KMS-11 (cell line): ENCODE data around the gene SCN1A.

Source experiments
- H2AFZ ChIP-seq: fragments of 200-600 bp; sonication (generic); 2 replicates; pipeline ENCODE4 v1.6.1; 2016; ENCODE audit warnings: antibody characterized with exemption, mixed run types, low read depth
- H3K27ac ChIP-seq: fragments of 200-600 bp; sonication (generic); 2 replicates; pipeline ENCODE4 v1.6.1; 2016; ENCODE audit warnings: mild to moderate bottlenecking, mixed run types
- H3K27me3 ChIP-seq: fragments of 200-600 bp; sonication (generic); 2 replicates; pipeline ENCODE4 v1.6.1; 2017; ENCODE audit warnings: mild to moderate bottlenecking, low read depth, mixed run types, moderate library complexity; ENCODE audit not compliant: insufficient read depth
- H3K36me3 ChIP-seq: fragments of 200-600 bp; sonication (generic); 2 replicates; pipeline ENCODE4 v1.6.1; 2017; ENCODE audit warnings: mild to moderate bottlenecking, mixed run types; ENCODE audit not compliant: insufficient read depth
- H3K4me1 ChIP-seq: fragments of 200-600 bp; sonication (generic); 2 replicates; pipeline ENCODE4 v1.6.1; 2016; ENCODE audit warnings: mild to moderate bottlenecking, low read depth, mixed run types; ENCODE audit not compliant: poor library complexity, severe bottlenecking
- H3K4me2 ChIP-seq: fragments of 200-600 bp; sonication (generic); 2 replicates; pipeline ENCODE4 v1.7.0; 2016; ENCODE audit warnings: mild to moderate bottlenecking, mixed run types
- H3K4me3 ChIP-seq: fragments of 200-600 bp; sonication (generic); IDR thresholded peaks from 2 replicates; pipeline ENCODE4 v1.6.1; 2017; ENCODE audit warnings: low read depth, low read length, mixed read lengths; ENCODE audit not compliant: insufficient read depth
- H3K79me2 ChIP-seq: fragments of 200-600 bp; sonication (generic); 2 replicates; pipeline ENCODE4 v1.6.1; 2016; ENCODE audit warnings: low read depth, mixed run types; ENCODE audit not compliant: insufficient read depth
- H3K9ac ChIP-seq: fragments of 200-600 bp; sonication (generic); 2 replicates; pipeline ENCODE4 v1.6.1; 2016; ENCODE audit warnings: mild to moderate bottlenecking, mixed run types
- H4K20me1 ChIP-seq: fragments of 200-600 bp; sonication (generic); 2 replicates; pipeline ENCODE4 v1.6.1; 2016; ENCODE audit warnings: mild to moderate bottlenecking, mixed run types; ENCODE audit not compliant: insufficient read depth
- TF ChIP-seq, protein P1 (sequence below): fragments of 200-600 bp; sonication (generic); conservative IDR thresholded peaks from 2 replicates; pipeline ENCODE4 v1.6.1; 2017; ENCODE audit warnings: low read depth, mild to moderate bottlenecking, antibody characterized with exemption, low read length, moderate library complexity, mixed read lengths

SCN1A gene

DNA sequence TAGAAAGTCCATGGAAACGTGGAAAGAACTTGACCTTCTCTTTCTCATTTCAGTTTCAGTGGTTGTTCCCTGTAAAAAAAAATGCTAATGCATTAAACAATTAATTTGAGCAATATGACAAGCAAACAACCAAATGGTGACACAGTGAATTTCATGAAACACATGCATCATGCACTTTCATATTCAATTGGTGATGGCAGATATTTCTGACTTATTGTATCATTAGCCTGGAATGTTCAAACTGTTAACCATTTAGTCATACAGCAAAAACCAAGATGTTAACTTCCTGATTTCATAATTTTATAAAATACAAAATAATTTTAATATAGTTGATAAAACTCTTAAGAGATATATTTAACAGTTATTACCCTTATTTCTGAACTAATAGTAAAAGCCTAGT is 85.5 kb downstream of the SCN1A start:
- no peaks in the 10 kb centered on the region for H3K79me2 ChIP-seq
- H3K4me1 ChIP-seq: no peaks in the 10 kb centered on the region
- H4K20me1 ChIP-seq: no peaks in the 10 kb centered on the region
- no peak overlapping the region for H3K27ac ChIP-seq
- no peak overlapping the region for H2AFZ ChIP-seq
- no peaks in the 10 kb centered on the region for H3K27me3 ChIP-seq
- TF ChIP-seq, protein P1, sequence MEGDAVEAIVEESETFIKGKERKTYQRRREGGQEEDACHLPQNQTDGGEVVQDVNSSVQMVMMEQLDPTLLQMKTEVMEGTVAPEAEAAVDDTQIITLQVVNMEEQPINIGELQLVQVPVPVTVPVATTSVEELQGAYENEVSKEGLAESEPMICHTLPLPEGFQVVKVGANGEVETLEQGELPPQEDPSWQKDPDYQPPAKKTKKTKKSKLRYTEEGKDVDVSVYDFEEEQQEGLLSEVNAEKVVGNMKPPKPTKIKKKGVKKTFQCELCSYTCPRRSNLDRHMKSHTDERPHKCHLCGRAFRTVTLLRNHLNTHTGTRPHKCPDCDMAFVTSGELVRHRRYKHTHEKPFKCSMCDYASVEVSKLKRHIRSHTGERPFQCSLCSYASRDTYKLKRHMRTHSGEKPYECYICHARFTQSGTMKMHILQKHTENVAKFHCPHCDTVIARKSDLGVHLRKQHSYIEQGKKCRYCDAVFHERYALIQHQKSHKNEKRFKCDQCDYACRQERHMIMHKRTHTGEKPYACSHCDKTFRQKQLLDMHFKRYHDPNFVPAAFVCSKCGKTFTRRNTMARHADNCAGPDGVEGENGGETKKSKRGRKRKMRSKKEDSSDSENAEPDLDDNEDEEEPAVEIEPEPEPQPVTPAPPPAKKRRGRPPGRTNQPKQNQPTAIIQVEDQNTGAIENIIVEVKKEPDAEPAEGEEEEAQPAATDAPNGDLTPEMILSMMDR: no peak
- no peak overlapping the region for H3K4me2 ChIP-seq
- H3K4me3 ChIP-seq: no peak overlapping the region
- H3K36me3 ChIP-seq: no peaks in the 10 kb centered on the region
- no peak overlapping the region for H3K9ac ChIP-seq

DNA sequence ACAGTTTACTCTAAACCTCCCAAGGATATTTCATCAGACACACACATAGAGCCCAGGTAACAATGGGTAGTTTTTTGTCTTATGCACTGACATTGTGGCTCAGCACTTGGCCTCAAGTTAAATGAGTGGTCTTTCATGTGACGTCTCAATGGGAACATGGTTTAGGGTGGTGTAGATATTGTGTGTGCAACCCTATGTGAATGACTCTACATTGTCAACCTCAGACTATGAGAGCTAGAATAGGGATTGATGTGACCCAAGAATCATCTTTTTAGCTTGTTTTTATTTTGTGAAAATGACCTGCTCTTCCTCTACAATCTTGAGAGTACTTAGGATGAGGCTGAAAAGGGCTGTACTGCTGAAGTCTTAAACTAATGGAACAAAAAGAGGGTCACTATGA is 86.2 kb downstream of the SCN1A start:
- H4K20me1 ChIP-seq: no peaks in the 10 kb centered on the region
- H3K27ac ChIP-seq: no peak overlapping the region
- H3K4me1 ChIP-seq: no peaks in the 10 kb centered on the region
- no peak overlapping the region for H3K4me3 ChIP-seq
- no peaks in the 10 kb centered on the region for H3K27me3 ChIP-seq
- H3K36me3 ChIP-seq: no peaks in the 10 kb centered on the region
- H3K4me2 ChIP-seq: no peak overlapping the region
- no peaks in the 10 kb centered on the region for H3K79me2 ChIP-seq
- H3K9ac ChIP-seq: no peak overlapping the region
- no peak overlapping the region for H2AFZ ChIP-seq
- TF ChIP-seq, protein P1: no peak

DNA sequence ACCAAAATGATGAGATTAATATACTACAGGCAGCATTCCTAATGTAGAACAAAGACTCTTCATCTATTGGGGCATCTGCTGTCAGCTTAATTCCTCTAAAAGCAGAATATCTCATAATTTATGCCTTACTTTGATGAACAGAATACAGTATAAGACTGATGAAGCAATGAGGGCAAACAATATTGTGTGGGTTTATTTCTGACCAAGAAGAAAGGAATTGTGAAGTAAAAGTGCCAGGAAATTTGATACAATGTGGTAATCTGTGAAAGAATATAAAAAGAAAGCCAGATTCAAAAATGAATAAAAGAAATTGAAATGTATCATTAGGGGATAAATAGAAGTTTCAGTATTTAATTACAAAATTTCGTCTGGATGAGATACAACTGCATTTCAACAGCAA is 95.5 kb downstream of the SCN1A start:
- H3K4me2 ChIP-seq: no peak overlapping the region
- no peaks in the 10 kb centered on the region for H3K4me1 ChIP-seq
- TF ChIP-seq, protein P1: no peak
- H3K27me3 ChIP-seq: no peaks in the 10 kb centered on the region
- H3K27ac ChIP-seq: no peak overlapping the region
- H3K79me2 ChIP-seq: no peaks in the 10 kb centered on the region
- no peaks in the 10 kb centered on the region for H3K36me3 ChIP-seq
- H2AFZ ChIP-seq: no peak overlapping the region
- no peaks in the 10 kb centered on the region for H4K20me1 ChIP-seq
- H3K4me3 ChIP-seq: no peak overlapping the region
- no peak overlapping the region for H3K9ac ChIP-seq

DNA sequence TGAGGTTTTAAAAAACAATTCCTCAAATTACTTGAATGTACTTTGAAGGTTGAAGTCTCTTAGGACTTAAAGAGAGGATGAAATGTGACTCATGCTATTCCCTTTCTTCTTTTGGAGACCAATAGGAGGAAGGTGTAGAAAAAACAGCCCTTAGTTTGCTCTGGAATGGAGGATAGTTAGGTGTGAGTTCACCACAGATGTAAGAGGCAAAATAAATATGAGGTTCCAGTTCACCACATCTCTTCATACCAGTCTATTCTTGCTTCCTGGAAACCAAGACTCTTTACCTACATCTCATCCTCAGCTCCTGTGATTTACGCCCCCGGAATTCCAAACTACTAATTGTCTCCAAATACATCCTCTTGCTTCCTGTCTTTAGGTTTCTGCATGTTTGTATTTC is 96.8 kb downstream of the SCN1A start:
- Histone ChIP-seq H3K27ac (no peak overlapping the region), H3K4me3 (no peak overlapping the region), H3K4me2 (no peak overlapping the region), H3K4me1 (no peaks in the 10 kb centered on the region), H3K36me3 (no peaks in the 10 kb centered on the region), H3K9ac (no peak overlapping the region), H3K79me2 (no peaks in the 10 kb centered on the region), H3K27me3 (no peaks in the 10 kb centered on the region), H4K20me1 (no peaks in the 10 kb centered on the region), H2AFZ (no peak overlapping the region)
- TF ChIP-seq, protein P1: no peak

DNA sequence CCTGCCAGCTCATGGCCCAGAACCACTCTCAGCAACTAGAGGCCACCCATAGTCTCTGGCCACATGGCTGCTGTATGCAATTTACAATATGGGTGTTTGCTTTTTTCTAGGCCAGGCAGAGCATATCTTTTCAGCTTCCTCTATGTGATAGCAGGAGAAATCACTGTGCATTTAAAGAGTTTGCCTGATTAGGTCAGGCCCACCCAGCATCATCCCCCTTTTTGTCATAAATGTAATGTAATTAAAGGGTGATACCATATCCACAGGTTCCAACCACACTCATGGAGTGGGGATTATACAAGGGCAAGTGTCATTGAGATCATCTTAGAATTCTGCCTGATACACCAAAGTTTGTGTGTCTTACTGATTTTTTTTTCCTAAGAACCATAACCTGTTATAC is 102.5 kb downstream of the SCN1A start:
- no peak overlapping the region for H2AFZ ChIP-seq
- H3K27ac ChIP-seq: no peak overlapping the region
- no peaks in the 10 kb centered on the region for H3K4me1 ChIP-seq
- H3K79me2 ChIP-seq: no peaks in the 10 kb centered on the region
- H3K4me3 ChIP-seq: no peak overlapping the region
- H4K20me1 ChIP-seq: no peaks in the 10 kb centered on the region
- no peak overlapping the region for H3K4me2 ChIP-seq
- no peaks in the 10 kb centered on the region for H3K36me3 ChIP-seq
- H3K27me3 ChIP-seq: no peaks in the 10 kb centered on the region
- TF ChIP-seq, protein P1: no peak
- no peak overlapping the region for H3K9ac ChIP-seq
